ENCODE results near the gene MRPS21.
A peak's percentile ranks its signal among the peaks of the same experiment; 100 is the strongest.

MRPS21 gene

GRCh38 chr1:150249936-150250335, 43.7 kb upstream of the MRPS21 start:
- TF ChIP-seq ZNF768 (tag by site-specific recombination; IDR thresholded peaks at IDR 0.05): no peak
- no peak for TF ChIP-seq ZNF274 (IDR thresholded peaks at IDR 0.05; ENCODE audit: low read length)
- TF ChIP-seq ZNF274 (tag by site-specific recombination; IDR thresholded peaks at IDR 0.05; ENCODE audit: borderline replicate concordance): no peak
- no peak for TF ChIP-seq ZNF114 (tag by site-specific recombination; IDR thresholded peaks at IDR 0.05)
- Histone ChIP-seq H3K4me1 (ENCODE audit: control insufficient read depth, insufficient read depth, low read length) (no peaks in the 10 kb centered on the region), H3K27ac (ENCODE audit: extremely low read depth, low read depth, low read length) (no peak overlapping the region), H3K36me3 (ENCODE audit: control insufficient read depth in 2 of 2, insufficient read depth in 1 of 2, low read length in 2 of 2) (no peaks in the 10 kb centered on the region), H3K9me3 (ENCODE audit: control insufficient read depth, insufficient read depth, low read depth, low read length) (no peaks in the 10 kb centered on the region), H3K4me3 (ENCODE audit: low read depth, low read length) (no peak overlapping the region)
- ChIA-PET POLR2A (interaction anchor here (0.6 kb wide), 1 partner anchor 288 kb away, joined by 3 read pairs; no protein-coding TSS in a partner anchor), CTCF (interaction anchor here (2.9 kb wide), 1 partner anchor 31 kb away, joined by 12 read pairs; no protein-coding TSS in a partner anchor)

- Histone ChIP-seq H3K27ac (ENCODE audit: extremely low read depth, low read depth, low read length) (no peak overlapping the region), H3K36me3 (ENCODE audit: control insufficient read depth in 2 of 2, insufficient read depth in 1 of 2, low read length in 2 of 2) (no peaks in the 10 kb centered on the region)
- POLR2A ChIA-PET: interaction anchor here (1.0 to 2.5 kb wide), 4 partner anchors 13 to 45 kb away, joined by 3 to 6 read pairs (median 4); partner anchors contain the start of genes APH1A and C1orf54
Measured at GRCh38 chr1:150256198-150256553, 37.5 kb upstream of the MRPS21 start.

More at GRCh38 chr1:150256198-150256553, 37.5 kb upstream of the MRPS21 start:
- Histone ChIP-seq H3K4me1 (ENCODE audit: control insufficient read depth, insufficient read depth, low read length) (peaks cover 12% of the 10 kb centered on the region; the same call in 1 of the 2 replicates), H3K4me3 (ENCODE audit: low read depth, low read length) (no peak overlapping the region), H3K9me3 (ENCODE audit: control insufficient read depth, insufficient read depth, low read depth, low read length) (no peaks in the 10 kb centered on the region)
- CTCF ChIA-PET: interaction anchor here (0.6 to 6.3 kb wide), 27 partner anchors 10 to 739 kb away, joined by 3 to 101 read pairs (median 6); partner anchors contain the start of genes APH1A, C1orf54, CIART and FALEC
- TF ChIP-seq SCRT1 (tag by site-specific recombination; IDR thresholded peaks at IDR 0.05; ENCODE audit: borderline replicate concordance) (no peak), ZBTB8A (tag by site-specific recombination; IDR thresholded peaks at IDR 0.05) (no peak), ZBTB11 (tag by site-specific recombination; conservative IDR thresholded peaks at IDR 0.05; ENCODE audit: low read depth) (0 out of 2 replicates have a peak, but pooled peaks have one; percentile 17), ZNF366 (tag by site-specific recombination; conservative IDR thresholded peaks at IDR 0.05) (peak; percentile 70), ZNF211 (tag by site-specific recombination; IDR thresholded peaks at IDR 0.05; ENCODE audit: low read depth) (no peak), PRDM10 (tag by site-specific recombination; IDR thresholded peaks at IDR 0.05) (0 out of 2 replicates have a peak, but pooled peaks have one; percentile 6), ZNF654 (tag by site-specific recombination; IDR thresholded peaks at IDR 0.05; ENCODE audit: low read depth) (no peak), ZBTB17 (tag by site-specific recombination; IDR thresholded peaks at IDR 0.05) (no peak; the same call in 1 of the 2 replicates), PRDM1 (tag by site-specific recombination; IDR thresholded peaks at IDR 0.05) (0 out of 2 replicates have a peak, but pooled peaks have one; percentile 6), KLF8 (tag by site-specific recombination; IDR thresholded peaks at IDR 0.05) (no peak), ZNF792 (tag by site-specific recombination; IDR thresholded peaks at IDR 0.05) (no peak), OSR2 (tag by site-specific recombination; IDR thresholded peaks at IDR 0.05) (peak; percentile 40; the same call in 1 of the 2 replicates), GLIS1 (tag by site-specific recombination; IDR thresholded peaks at IDR 0.05) (0 out of 2 replicates have a peak, but pooled peaks have one; percentile 1), SP7 (tag by site-specific recombination; IDR thresholded peaks at IDR 0.05) (no peak), ZNF707 (tag by site-specific recombination; IDR thresholded peaks at IDR 0.05) (no peak), PATZ1 (tag by site-specific recombination; IDR thresholded peaks at IDR 0.05) (0 out of 2 replicates have a peak, but pooled peaks have one; percentile 11)
